ENCODE results near the gene GPRIN1.

Gene GPRIN1

DNA sequence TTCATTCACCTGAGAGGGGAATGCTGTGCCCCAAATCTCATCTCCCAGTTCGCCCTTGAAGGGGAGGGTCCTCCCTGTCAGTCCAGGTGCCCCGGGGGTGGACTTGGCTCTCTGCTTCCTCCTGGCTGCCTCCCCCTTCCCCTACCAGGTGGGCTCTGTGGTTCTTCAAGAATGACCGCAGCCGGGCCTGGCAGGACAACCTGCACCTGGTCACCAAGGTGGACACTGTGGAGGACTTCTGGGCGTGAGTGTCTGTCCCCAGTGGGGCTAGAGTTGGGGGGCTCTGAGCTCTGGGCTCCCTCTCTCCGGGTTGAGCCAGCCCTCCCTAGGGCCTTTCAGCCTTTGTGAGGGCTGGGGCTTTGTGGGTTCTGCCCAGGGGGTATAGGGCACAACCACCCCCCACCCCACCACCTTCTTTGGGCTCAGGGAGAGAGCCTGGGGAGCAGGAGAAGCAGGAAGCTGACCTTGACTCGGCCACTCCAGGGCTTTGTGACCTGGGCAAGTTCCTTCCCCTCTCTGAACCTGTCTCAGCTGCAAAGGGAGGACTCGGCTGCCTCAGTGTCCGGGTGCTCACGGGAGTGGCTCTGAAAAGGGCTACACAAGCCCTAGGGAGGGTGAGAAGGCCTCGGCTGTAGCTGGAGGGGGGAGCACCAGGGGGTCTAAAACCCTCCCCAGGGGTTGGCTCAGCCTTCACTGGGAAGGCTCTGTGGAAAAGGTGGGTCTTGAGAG is 33.7 kb upstream of the GPRIN1 start:
- TF ChIP-seq FOXM1 (IDR thresholded peaks at IDR 0.05; ENCODE audit: borderline replicate concordance, low read depth), result no peak

DNA sequence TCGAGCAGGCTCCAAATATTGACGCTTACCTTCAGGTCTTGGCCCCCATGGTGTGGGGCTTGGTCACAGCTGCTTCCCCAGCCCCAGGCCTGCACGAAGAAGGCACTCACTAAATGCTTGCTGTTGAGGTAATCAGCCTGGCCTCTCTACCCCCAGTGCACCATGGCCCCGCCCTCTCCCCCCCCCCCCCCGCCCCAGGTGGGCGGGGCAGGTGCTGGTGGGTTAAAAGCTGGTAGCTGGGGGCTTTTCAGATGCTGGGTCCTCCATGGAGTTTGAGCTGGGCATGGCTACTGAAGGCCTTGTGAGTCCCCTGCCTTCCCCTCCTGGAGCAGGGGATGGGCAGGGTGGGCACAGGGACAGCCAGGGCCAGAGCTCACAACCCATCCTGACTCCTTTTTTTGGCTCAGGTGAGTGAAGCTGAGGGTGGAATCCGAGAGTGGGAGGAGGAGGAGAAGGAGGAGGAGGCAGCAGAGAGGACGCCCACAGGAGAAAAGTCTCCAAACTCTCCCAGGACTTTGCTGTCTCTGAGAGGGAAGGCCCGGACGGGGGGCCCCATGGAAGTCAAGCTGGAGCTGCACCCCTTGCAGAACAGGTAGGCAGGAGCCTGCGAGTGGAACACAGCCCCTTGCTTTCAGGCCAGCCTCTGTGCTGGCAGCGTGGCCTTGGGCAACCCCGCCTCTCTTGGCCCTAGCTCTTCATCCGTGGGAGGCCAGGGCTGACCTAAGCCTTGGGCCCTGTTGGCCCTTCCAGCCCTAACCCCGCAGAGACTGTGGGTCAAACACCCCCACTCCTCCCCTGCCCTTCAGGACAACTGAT is 32.9 kb upstream of the GPRIN1 start:
- TF ChIP-seq CREB1 (IDR thresholded peaks at IDR 0.05; ENCODE audit: low read depth), result no peak
- TF ChIP-seq, protein P1, sequence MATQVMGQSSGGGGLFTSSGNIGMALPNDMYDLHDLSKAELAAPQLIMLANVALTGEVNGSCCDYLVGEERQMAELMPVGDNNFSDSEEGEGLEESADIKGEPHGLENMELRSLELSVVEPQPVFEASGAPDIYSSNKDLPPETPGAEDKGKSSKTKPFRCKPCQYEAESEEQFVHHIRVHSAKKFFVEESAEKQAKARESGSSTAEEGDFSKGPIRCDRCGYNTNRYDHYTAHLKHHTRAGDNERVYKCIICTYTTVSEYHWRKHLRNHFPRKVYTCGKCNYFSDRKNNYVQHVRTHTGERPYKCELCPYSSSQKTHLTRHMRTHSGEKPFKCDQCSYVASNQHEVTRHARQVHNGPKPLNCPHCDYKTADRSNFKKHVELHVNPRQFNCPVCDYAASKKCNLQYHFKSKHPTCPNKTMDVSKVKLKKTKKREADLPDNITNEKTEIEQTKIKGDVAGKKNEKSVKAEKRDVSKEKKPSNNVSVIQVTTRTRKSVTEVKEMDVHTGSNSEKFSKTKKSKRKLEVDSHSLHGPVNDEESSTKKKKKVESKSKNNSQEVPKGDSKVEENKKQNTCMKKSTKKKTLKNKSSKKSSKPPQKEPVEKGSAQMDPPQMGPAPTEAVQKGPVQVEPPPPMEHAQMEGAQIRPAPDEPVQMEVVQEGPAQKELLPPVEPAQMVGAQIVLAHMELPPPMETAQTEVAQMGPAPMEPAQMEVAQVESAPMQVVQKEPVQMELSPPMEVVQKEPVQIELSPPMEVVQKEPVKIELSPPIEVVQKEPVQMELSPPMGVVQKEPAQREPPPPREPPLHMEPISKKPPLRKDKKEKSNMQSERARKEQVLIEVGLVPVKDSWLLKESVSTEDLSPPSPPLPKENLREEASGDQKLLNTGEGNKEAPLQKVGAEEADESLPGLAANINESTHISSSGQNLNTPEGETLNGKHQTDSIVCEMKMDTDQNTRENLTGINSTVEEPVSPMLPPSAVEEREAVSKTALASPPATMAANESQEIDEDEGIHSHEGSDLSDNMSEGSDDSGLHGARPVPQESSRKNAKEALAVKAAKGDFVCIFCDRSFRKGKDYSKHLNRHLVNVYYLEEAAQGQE (IDR thresholded peaks at IDR 0.05; ENCODE audit: low read depth), result no peak

DNA sequence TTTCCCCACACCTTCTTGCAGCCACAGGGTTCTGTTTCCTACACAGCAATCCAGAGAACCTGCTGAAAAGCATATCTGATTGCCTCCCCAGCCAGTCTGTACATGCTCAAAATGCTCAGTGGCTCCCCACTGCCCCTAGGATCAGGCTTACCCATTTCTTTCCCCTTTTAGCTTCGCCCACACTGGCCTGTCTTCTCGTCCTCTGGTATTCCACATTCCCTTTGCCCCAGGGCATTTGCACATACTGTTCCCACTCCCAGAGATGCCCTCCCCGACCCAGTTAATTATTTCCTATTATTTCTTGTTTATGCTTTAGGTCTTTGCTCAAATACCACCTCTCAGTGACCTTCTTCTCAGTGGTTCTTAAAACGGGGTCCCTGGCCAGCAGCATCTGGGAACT is 30.7 kb upstream of the GPRIN1 start:
- TF ChIP-seq NFIC (IDR thresholded peaks at IDR 0.05), result no peak
- TF ChIP-seq RAD21 (IDR thresholded peaks at IDR 0.05; ENCODE audit: low read depth), result no peak
- TF ChIP-seq EGR1 (IDR thresholded peaks at IDR 0.05), result no peak

DNA sequence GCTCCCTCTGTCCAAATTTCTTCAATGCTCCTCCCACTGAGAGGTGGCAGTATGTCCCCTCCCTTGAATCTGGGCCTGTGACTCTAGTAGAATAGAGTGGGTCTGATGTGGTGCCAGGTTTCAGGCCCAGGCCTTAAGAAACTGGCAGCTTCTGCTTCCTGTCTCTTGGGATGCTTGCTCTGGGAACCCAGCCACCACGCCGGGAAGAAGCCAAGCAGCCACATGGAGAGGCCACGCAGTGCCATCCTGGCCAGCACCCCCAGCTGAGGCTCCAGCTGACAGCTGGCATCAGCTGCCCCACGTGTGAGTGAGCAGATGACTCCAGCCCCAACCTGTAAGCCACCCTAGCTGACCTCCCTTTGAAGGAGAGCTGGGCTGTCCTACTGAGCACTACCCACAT is 30.0 kb upstream of the GPRIN1 start:
- TF ChIP-seq, protein P2, sequence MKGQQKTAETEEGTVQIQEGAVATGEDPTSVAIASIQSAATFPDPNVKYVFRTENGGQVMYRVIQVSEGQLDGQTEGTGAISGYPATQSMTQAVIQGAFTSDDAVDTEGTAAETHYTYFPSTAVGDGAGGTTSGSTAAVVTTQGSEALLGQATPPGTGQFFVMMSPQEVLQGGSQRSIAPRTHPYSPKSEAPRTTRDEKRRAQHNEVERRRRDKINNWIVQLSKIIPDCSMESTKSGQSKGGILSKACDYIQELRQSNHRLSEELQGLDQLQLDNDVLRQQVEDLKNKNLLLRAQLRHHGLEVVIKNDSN (IDR thresholded peaks at IDR 0.05), result no peak
- TF ChIP-seq TCF12 (IDR thresholded peaks at IDR 0.05; ENCODE audit: low read depth), result no peak
- TF ChIP-seq ZBTB7A (IDR thresholded peaks at IDR 0.05; ENCODE audit: low read depth), result no peak
- TF ChIP-seq EGR1 (IDR thresholded peaks at IDR 0.05), result no peak
- TF ChIP-seq EP300 (IDR thresholded peaks at IDR 0.05; ENCODE audit: borderline replicate concordance), result no peak
- no peak for TF ChIP-seq FOXM1 (IDR thresholded peaks at IDR 0.05; ENCODE audit: borderline replicate concordance, low read depth)
- no peak for TF ChIP-seq TEAD4 (IDR thresholded peaks at IDR 0.05)
- TF ChIP-seq CREB1 (IDR thresholded peaks at IDR 0.05; ENCODE audit: low read depth), result no peak
- TF ChIP-seq YY1 (IDR thresholded peaks at IDR 0.05; ENCODE audit: low read depth), result no peak

DNA sequence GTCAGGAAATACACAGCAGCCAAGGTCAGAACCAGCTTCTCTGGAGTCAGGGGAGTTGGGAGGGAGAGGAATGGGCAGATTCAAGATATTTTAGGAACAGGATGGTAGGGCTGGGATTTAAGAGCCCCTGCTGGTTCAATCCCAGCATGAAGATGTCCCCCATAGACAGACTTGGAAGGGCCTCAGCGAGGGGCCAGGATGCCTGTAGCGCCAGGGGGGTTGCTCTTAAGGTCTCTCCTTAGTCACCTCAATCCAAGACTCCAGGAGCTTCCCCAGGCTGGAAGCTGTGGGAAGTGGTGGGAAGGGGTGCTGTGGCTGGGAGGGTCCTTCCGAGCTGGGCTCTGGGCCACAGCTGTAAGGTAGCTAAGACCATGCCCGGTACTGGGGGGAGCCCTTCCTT is 29.3 kb upstream of the GPRIN1 start:
- TF ChIP-seq ZBTB7A (IDR thresholded peaks at IDR 0.05; ENCODE audit: low read depth) (no peak), CEBPB (IDR thresholded peaks at IDR 0.05) (no peak)

DNA sequence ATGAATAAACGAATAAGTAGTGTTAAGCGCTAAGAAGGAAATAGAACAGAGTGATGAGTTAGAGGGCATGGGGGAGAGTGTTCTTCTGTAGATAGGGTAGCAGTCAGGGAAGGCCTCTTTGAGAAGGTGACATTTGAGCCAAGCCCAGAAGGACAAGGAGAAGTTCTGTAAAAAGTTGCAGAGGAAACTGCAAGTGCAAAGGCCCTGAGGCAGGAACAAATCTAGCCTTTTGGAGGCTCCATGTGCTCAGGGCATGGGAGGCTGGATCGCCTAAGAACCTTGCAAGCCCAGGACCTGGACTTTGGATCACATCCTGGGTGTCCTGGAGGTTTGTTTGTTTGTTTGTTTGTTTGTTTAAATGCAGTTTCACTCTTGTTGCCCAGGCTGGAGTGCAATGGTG is 28.5 kb upstream of the GPRIN1 start:
- TF ChIP-seq RAD21 (IDR thresholded peaks at IDR 0.05; ENCODE audit: low read depth), result no peak
- TF ChIP-seq TCF12 (IDR thresholded peaks at IDR 0.05; ENCODE audit: low read depth), result no peak
- TF ChIP-seq CREB1 (IDR thresholded peaks at IDR 0.05; ENCODE audit: low read depth), result no peak
- TF ChIP-seq, protein P2 (IDR thresholded peaks at IDR 0.05), result no peak
- TF ChIP-seq NFIC (IDR thresholded peaks at IDR 0.05), result no peak
- no peak for TF ChIP-seq CEBPB (IDR thresholded peaks at IDR 0.05)
- no peak for TF ChIP-seq FOXM1 (IDR thresholded peaks at IDR 0.05; ENCODE audit: borderline replicate concordance, low read depth)
- no peak for TF ChIP-seq YY1 (IDR thresholded peaks at IDR 0.05; ENCODE audit: low read depth)
- TF ChIP-seq, protein P3, sequence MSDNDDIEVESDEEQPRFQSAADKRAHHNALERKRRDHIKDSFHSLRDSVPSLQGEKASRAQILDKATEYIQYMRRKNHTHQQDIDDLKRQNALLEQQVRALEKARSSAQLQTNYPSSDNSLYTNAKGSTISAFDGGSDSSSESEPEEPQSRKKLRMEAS (IDR thresholded peaks at IDR 0.05), result no peak
- TF ChIP-seq EP300 (IDR thresholded peaks at IDR 0.05; ENCODE audit: borderline replicate concordance), result no peak
- no peak for TF ChIP-seq TEAD4 (IDR thresholded peaks at IDR 0.05)
- no peak for TF ChIP-seq EGR1 (IDR thresholded peaks at IDR 0.05)
- TF ChIP-seq ZBTB7A (IDR thresholded peaks at IDR 0.05; ENCODE audit: low read depth), result no peak
- TF ChIP-seq, protein P1 (IDR thresholded peaks at IDR 0.05; ENCODE audit: low read depth), result no peak

DNA sequence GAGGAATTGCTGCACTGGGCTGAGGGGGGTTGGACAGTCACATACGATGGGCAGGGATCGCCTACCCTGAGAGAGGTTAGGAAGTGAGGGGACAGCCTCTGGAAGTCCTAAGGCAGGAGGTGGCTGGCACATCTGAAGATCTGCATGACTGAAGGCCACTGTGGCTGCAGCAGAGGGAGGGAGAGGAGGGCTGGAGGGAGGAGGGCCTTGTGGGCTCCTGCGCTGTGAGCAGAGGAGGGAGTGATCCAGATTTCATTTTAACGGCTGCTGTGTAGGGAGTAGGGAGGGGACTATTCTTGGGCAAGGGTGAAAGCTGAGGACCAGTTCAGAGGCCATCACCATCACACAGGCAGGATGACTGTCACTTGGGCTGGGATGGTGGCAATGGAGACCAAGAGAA is 27.6 kb upstream of the GPRIN1 start:
- TF ChIP-seq CREB1 (IDR thresholded peaks at IDR 0.05; ENCODE audit: low read depth), result no peak
- TF ChIP-seq NFIC (IDR thresholded peaks at IDR 0.05), result no peak
- no peak for TF ChIP-seq EP300 (IDR thresholded peaks at IDR 0.05; ENCODE audit: borderline replicate concordance)
- TF ChIP-seq RAD21 (IDR thresholded peaks at IDR 0.05; ENCODE audit: low read depth), result no peak
- no peak for TF ChIP-seq YY1 (IDR thresholded peaks at IDR 0.05; ENCODE audit: low read depth)
- TF ChIP-seq TEAD4 (IDR thresholded peaks at IDR 0.05), result no peak
- TF ChIP-seq TAF1 (IDR thresholded peaks at IDR 0.05; ENCODE audit: low read depth), result no peak
- no peak for TF ChIP-seq CEBPB (IDR thresholded peaks at IDR 0.05)
- no peak for TF ChIP-seq ZBTB7A (IDR thresholded peaks at IDR 0.05; ENCODE audit: low read depth)
- TF ChIP-seq, protein P2 (IDR thresholded peaks at IDR 0.05), result no peak
- TF ChIP-seq, protein P1 (IDR thresholded peaks at IDR 0.05; ENCODE audit: low read depth), result no peak
- TF ChIP-seq EGR1 (IDR thresholded peaks at IDR 0.05), result no peak
- no peak for TF ChIP-seq TCF12 (IDR thresholded peaks at IDR 0.05; ENCODE audit: low read depth)

Data from Ishikawa (cell line).